ENCODE results near the gene DDX25.
"Not testable (repeated sequence)": the region's sequence is repeated elsewhere in the genome, so short reads cannot be mapped to it uniquely, and the experiment has no call there.

DDX25 gene

GRCh38 chr11:125903711-125904659 is at the start of gene DDX25:
Gene DDX25 (plus strand): TSS chr11:125904508. CDS start chr11:125904518, 10 bp downstream.
- no peak for DNase-seq

GRCh38 chr11:125857670-125858069 is 46.6 kb upstream of the DDX25 start:
- not testable (repeated sequence) for DNase-seq

GRCh38 chr11:125862786-125863185 is 41.5 kb upstream of the DDX25 start:
- not testable (repeated sequence) for DNase-seq

GRCh38 chr11:125865354-125865753 is 39.0 kb upstream of the DDX25 start:
- DNase-seq: not testable (repeated sequence)

- no peak for DNase-seq
Measured at GRCh38 chr11:125869521-125869920, 34.8 kb upstream of the DDX25 start.

GRCh38 chr11:125871391-125872137 is 32.7 kb upstream of the DDX25 start:
- DNase-seq: no peak

GRCh38 chr11:125872138-125872491 is 32.2 kb upstream of the DDX25 start:
- no peak for DNase-seq

GRCh38 chr11:125873881-125874555 is 30.3 kb upstream of the DDX25 start:
- DNase-seq: no peak

GRCh38 chr11:125874556-125875124 is 29.7 kb upstream of the DDX25 start:
- DNase-seq: no peak

GRCh38 chr11:125881291-125881690 is 23.0 kb upstream of the DDX25 start:
- DNase-seq: no peak

- DNase-seq: no peak
Measured at GRCh38 chr11:125883375-125883774, 20.9 kb upstream of the DDX25 start.

GRCh38 chr11:125886997-125887372 is 17.3 kb upstream of the DDX25 start:
- no peak for DNase-seq

- DNase-seq: peak; percentile 96
Measured at GRCh38 chr11:125887373-125888324, 16.7 kb upstream of the DDX25 start, which contains the start of gene HYLS1. Gene HYLS1 (plus strand): TSS chr11:125887668. CDS start chr11:125899369, 11,701 bp downstream.

GRCh38 chr11:125890447-125891100 is 13.7 kb upstream of the DDX25 start:
- DNase-seq: no peak

GRCh38 chr11:125892071-125892470 is 12.2 kb upstream of the DDX25 start:
- DNase-seq: no peak

- DNase-seq: no peak
Measured at GRCh38 chr11:125892994-125893393, 11.3 kb upstream of the DDX25 start.

GRCh38 chr11:125901872-125902271 is 2.4 kb upstream of the DDX25 start:
- DNase-seq: no peak

- DNase-seq: no peak
Measured at GRCh38 chr11:125902277-125902926, 1.9 kb upstream of the DDX25 start.

- DNase-seq: peak; percentile 78
Measured at GRCh38 chr11:125902927-125903710, 1.2 kb upstream of the DDX25 start, which contains the start of gene PUS3. Gene PUS3 (minus strand): TSS chr11:125903206. CDS start chr11:125896284, 6,922 bp downstream.

- DNase-seq: no peak
Measured at GRCh38 chr11:125904678-125905077, 370 bp downstream of the DDX25 start.
